Measurements from ENCODE around the gene UBE4B. TPM values are rescaled to one million over a fixed set of nuclear protein-coding genes. Genes with fewer than 3 reads are reported as not detected.

UBE4B gene
- total RNA-seq, 2 donors from 2014 or later = 62.7 to 73.3 TPM

DNA sequence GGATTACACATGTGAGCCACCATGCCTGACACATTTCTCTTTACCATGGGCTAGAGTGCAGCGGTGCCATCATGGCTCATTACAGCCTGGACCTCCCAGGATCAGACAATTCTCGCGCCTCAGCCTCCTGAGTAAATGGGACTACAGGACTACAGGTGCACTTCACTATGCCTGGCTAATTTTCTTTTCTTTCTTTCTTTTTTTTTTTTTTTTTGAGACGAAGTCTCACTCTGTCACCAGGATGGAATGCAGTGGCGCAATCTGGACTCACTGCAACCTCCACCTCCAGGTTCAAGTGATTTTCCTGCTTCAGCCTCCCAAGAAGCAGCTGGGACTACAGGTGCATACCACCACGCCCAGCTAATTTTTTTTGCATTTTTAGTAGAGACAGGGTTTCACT lies 162.8 kb downstream of the UBE4B start:
- Histone ChIP-seq H3K27me3 (ENCODE audit: control insufficient read depth, insufficient read depth, low read length, poor library complexity, severe bottlenecking) (no peaks in the 10 kb centered on the region), H3K4me3 (ENCODE audit: low read length) (no peak overlapping the region), H3K27ac (ENCODE audit: low read depth, low read length) (no peak overlapping the region), H3K4me1 (ENCODE audit: control insufficient read depth, insufficient read depth, low read length) (no peaks in the 10 kb centered on the region), H3K9me3 (ENCODE audit: control insufficient read depth, low read length) (no peaks in the 10 kb centered on the region), H3K9ac (ENCODE audit: extremely low read depth, low read length, poor library complexity, severe bottlenecking) (no peak overlapping the region), H3K36me3 (ENCODE audit: control insufficient read depth, insufficient read depth, low read length) (no peaks in the 10 kb centered on the region)
- no peak for DNase-seq
- H3K9me3 Mint-ChIP-seq = no peaks in the 10 kb centered on the region
- no peaks in the 10 kb centered on the region for H3K27me3 Mint-ChIP-seq (ENCODE audit: insufficient read depth)
- H3K27ac Mint-ChIP-seq = no peak overlapping the region
- no peak overlapping the region for H3K4me3 Mint-ChIP-seq
- H3K4me1 Mint-ChIP-seq = no peaks in the 10 kb centered on the region
- no peak for TF ChIP-seq CTCF (conservative IDR thresholded peaks at IDR 0.05)
- H3K36me3 Mint-ChIP-seq (ENCODE audit: low read depth) = no peaks in the 10 kb centered on the region
- WGBS, 2 experiments (ENCODE audit: insufficient coverage in 1 of 2, insufficient read length in 1 of 2) = 90 to 92% methylated on average over 4 to 6 of the region's 6 CpGs

DNA sequence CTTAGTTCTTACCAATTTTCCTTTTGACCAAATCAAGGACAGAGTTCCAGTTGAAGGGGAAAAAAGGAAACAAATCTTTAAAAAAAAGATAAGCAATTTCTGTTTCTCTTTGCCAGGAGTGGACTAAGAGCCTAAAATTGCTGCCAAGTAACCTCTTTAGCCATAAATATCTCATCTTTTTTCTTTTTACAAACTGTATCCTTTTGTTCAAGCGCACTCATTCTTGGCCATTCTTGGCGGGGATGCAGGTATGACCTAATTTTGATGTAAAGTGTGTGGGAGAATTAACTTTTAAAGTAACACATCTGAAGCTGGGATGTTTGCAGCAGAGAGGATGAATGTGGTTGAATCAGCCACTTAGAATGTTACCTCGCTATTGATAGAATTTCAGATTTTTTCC lies 164.2 kb downstream of the UBE4B start:
- Histone ChIP-seq H3K9ac (ENCODE audit: extremely low read depth, low read length, poor library complexity, severe bottlenecking) (no peak overlapping the region), H3K36me3 (ENCODE audit: control insufficient read depth, insufficient read depth, low read length) (no peaks in the 10 kb centered on the region), H3K9me3 (ENCODE audit: control insufficient read depth, low read length) (no peaks in the 10 kb centered on the region), H3K4me1 (ENCODE audit: control insufficient read depth, insufficient read depth, low read length) (no peaks in the 10 kb centered on the region), H3K27ac (ENCODE audit: low read depth, low read length) (no peak overlapping the region), H3K4me3 (ENCODE audit: low read length) (no peak overlapping the region), H3K27me3 (ENCODE audit: control insufficient read depth, insufficient read depth, low read length, poor library complexity, severe bottlenecking) (no peaks in the 10 kb centered on the region)
- H3K27ac Mint-ChIP-seq = no peak overlapping the region
- H3K4me3 Mint-ChIP-seq = no peak overlapping the region
- TF ChIP-seq CTCF (conservative IDR thresholded peaks at IDR 0.05) = no peak
- H3K27me3 Mint-ChIP-seq (ENCODE audit: insufficient read depth) = no peaks in the 10 kb centered on the region
- no peaks in the 10 kb centered on the region for H3K36me3 Mint-ChIP-seq (ENCODE audit: low read depth)
- H3K4me1 Mint-ChIP-seq = no peaks in the 10 kb centered on the region
- no peak for DNase-seq
- H3K9me3 Mint-ChIP-seq = no peaks in the 10 kb centered on the region
- 92 to 95% methylated on average over 2 to 3 of the region's 3 CpGs for whole genome bisulfite sequencing, 2 experiments (ENCODE audit: insufficient coverage in 1 of 2, insufficient read length in 1 of 2)

GRCh38 chr1:10200620-10201019 lies 167.9 kb downstream of the UBE4B start:
- H3K36me3 ChIP-seq (ENCODE audit: control insufficient read depth, insufficient read depth, low read length) = no peaks in the 10 kb centered on the region
- Mint-ChIP-seq H3K4me1 (no peaks in the 10 kb centered on the region), H3K36me3 (ENCODE audit: low read depth) (no peaks in the 10 kb centered on the region), H3K27me3 (ENCODE audit: insufficient read depth) (no peaks in the 10 kb centered on the region), H3K9me3 (no peaks in the 10 kb centered on the region), H3K4me3 (no peak overlapping the region), H3K27ac (no peak overlapping the region)
- no peak overlapping the region for H3K27ac ChIP-seq (ENCODE audit: low read depth, low read length)
- no peaks in the 10 kb centered on the region for H3K9me3 ChIP-seq (ENCODE audit: control insufficient read depth, low read length)
- WGBS, 2 experiments (ENCODE audit: insufficient coverage in 1 of 2, insufficient read length in 1 of 2) = 87 to 94% methylated on average over 3 to 4 of the region's 4 CpGs
- no peaks in the 10 kb centered on the region for H3K27me3 ChIP-seq (ENCODE audit: control insufficient read depth, insufficient read depth, low read length, poor library complexity, severe bottlenecking)
- no peak for TF ChIP-seq CTCF (conservative IDR thresholded peaks at IDR 0.05)
- H3K9ac ChIP-seq (ENCODE audit: extremely low read depth, low read length, poor library complexity, severe bottlenecking) = no peak overlapping the region
- H3K4me1 ChIP-seq (ENCODE audit: control insufficient read depth, insufficient read depth, low read length) = no peaks in the 10 kb centered on the region
- no peak for DNase-seq
- no peak overlapping the region for H3K4me3 ChIP-seq (ENCODE audit: low read length)
